ENCODE data around the gene MAPKAPK5.
A peak's percentile ranks its signal among the peaks of the same experiment; 100 is the strongest.
"Not testable (repeated sequence)": the region's sequence is repeated elsewhere in the genome, so short reads cannot be mapped to it uniquely, and the experiment has no call there.

The MAPKAPK5 gene

DNA sequence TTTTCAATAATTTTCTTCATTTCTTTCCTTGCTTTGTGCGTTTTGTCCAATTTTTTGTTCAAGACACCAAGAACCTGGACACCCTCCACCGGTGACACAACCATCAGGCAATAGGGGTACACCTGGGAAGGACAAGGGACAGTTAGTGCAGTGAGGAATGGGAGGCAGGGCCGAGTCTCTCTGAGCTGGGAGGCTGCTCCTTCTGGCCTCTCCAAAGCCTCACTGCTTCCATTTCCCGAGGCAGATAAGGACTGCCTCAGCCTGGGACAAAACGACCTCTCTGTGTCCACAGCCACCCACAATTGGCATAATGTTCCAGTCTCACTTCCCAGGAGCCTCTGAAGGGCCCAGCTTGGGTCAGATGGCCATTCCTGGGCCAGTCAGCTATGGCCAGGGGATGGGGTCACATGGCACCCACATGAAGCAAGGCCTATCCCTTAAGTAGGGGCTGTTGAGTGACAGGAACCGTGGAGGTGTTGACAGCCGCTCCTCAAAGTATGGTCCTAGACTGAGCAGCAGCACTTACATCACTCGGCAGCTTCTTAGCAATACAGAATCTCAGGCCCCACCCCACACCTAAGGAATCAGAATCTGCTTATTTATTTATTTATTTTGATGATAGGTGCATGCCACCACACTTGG, 13.6 kb upstream of the MAPKAPK5 start:
- DNase-seq: no peak

DNA sequence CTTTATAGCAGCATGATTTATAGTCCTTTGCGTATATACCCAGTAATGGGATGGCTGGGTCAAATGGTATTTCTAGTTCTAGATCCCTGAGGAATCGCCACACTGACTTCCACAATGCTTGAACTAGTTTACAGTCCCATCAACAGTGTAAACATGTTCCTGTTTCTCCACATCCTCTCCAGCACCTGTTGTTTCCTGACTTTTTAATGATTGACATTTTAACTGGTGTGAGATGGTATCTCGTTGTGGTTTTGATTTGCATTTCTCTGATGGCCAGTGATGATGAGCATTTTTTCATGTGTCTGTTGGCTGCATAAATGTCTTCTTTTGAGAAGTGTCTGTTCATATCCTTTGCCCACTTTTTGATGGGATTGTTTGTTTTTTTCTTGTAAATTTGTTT, 12.4 kb upstream of the MAPKAPK5 start:
- DNase-seq: not testable (repeated sequence)

DNA sequence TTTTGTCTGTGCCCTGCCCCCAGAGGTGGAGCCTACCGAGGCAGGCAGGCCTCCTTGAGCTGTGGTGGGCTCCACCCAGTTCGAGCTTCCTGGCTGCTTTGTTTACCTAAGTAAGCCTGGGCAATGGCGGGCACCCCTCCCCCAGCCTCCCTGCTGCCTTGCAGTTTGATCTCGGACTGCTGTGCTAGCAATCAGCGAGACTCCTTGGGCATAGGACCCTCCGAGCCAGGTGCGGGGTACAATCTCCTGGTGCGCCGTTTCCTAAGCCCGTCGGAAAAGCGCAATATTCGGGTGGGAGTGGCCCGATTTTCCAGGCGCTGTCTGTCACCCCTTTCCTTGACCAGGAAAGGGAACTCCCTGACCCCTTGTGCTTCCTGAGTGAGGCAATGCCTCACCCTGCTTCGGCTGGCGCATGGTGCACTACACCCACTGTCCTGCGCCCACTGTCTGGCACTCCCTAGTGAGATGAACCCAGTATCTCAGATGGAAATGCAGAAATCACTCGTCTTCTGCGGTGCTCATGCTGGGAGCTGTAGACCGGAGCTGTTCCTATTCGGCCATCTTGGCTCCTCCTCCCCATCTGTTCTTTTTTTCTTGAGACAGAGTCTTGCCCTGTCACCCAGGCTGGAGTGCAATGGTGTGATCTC, 7.2 kb upstream of the MAPKAPK5 start:
- DNase-seq: peak; percentile 32

DNA sequence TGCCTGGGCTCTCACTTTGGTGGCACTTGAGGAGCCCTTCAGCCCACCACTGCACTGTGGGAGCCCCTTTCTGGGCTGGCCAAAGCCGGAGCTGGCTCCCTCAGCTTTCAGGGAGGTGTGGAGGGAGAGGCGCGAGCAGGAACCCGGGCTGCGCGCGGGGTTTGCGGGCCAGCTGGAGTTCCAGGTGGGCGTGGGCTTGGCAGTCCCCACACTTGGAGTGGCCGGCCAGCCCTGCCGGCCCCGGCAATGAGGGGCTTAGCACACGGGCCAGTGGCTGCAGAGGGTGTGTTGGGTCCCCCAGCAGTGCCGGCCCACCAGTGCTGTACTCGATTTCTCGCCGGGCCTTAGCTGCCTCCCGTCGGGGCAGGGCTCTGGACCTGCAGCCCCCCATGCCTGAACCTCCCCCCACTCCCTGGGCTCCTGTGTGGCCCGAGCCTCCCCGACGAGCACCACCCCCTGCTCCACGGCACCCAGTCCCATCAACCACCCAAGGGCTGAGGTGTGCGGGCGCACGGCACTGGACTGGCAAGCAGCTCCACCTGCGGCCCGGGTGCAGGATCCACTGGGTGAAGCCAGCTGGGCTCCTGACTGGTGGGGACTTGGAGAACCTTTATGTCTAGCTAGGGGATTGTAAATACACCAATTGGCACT, 6.4 kb upstream of the MAPKAPK5 start:
- not testable (repeated sequence) for DNase-seq

DNA sequence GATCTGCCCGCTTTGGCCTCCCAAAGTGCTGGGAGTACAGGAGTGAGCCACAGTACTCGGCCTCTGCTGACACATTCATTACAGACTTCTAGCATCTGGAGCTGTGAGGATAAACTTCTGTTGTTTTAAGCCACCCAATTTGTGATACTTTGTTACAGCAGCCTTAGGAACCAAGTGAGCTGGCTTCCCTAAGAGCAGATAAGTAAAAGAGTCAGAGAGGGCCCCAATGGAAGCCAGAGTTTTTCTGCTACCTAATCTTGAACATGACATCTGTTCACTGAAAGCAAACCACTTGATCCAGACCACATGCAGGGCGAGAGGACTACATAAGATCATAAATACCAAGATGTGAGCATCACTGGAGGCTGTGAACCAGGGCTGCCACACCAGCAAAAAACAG, 3.7 kb upstream of the MAPKAPK5 start:
- DNase-seq: no peak

DNA sequence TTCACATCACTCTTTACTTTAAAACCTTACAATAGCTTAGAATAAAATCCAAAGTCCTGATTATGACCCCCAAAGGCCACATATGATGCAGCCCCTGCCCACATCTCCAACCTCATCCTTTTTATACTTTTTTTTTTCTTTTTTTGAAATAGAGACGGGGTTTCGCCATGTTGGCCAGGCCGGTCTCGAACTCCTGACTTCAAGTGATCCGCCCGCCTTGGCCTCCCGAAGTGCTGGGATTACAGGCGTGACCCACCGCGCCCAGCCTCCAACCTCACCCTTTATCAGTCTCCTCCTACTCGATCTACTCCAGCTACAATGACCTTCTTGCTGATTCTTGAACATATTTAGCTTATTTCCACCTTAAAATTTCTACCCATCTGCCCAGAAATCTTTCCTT, 1.2 kb upstream of the MAPKAPK5 start:
- DNase-seq: no peak

DNA sequence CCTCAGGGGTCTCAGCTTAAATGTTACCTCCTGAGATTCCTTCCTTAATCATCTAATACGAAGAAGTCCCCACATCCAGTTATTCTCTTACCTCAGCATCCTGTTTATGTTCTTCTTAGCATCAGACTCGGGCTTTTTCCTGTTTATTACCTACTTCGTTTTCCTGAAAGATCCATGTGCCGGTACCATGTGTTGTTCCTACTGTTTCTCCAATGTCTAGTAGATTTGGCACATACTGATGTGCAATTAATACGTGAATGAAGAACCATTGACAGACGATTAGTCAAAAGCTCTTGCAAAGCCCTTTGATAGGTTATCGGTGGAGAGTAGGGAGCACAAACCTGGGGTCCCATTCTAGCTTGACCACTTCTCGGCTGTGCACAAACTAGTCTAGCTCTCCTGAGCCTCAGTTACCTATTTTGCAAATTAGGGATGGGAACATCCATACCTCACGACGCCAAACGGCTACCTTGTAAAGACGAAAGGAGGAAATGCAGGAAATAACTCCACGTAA, 735 bp upstream of the MAPKAPK5 start:
- DNase-seq: no peak

DNA sequence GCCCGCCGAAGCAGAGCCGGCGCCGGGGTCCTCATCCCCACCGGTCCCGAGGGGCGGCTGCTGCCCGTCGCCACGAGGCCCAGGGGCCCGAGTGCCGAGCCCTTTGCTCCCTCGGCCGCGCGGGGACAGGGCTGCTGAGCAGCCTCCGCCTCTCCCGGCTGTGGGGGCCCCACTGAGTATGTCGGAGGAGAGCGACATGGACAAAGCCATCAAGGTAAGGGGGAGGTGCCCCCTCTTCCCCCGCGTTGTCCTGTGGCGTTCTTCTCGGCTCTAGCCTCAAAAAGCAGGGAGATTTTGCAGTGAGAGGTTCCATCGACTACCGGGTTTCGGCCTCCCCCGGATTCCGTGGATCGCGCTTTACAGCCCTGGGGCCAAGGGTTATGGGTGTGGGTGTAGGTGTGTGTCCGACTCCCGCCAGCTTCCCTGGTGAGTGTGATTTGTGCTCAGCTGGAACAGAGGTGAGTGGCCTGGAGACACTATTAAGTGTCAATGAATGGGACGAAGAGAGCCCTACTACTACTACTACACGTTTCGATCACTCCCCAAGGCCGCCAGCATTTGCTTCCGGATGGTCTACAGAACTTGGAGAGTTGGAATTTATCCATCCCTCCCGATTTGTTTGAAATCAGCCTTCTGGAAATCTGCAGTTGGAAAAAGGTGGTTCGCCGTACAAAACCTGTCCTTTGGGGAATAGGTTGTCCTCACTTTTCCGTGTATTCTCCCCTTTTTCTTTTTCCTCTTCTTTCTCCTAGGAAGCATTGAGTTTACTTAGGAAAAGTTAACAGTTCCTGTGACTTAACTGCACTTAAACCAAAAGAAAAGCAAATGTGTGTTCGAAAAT, 748 bp downstream of the MAPKAPK5 start:
- peak; percentile 43 for DNase-seq

DNA sequence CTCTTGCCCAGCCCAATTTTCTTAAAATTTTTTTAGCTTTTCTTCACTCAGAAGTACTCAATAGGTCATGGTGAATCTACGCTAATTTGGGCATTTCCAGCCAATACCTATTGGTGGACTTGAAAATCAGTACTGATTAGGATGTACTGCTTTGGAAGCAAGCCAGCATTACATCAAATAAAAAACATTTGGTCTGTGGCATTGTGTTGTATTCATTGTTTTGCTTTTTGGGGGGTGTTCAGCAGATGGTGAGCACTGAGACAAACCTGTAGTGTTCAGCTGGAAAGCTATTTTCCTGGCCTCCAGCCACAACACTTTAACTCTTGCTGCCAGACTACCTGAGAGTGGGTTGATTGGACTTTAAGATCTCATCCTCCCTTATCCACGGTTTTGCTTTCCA, 4.0 kb downstream of the MAPKAPK5 start:
- no peak for DNase-seq

DNA sequence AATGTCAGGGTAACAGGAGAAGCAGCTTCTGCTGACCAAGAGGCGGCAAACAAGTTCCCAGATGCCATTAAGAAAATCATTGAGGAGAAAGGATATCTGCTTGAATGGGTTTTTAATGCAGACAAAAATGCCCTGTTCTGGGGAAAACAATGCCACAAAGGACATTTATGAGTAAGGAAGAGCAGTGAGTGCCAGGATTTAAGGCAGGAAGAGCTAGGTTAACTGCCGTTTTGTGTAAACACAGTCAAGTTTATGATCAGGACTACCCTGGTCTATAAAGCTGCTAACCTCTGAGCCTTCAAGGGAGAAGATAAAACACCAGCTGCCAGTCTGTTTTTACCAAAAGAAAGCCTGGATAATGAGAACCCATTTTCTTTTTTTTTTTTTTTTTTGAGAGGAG, 8.5 kb downstream of the MAPKAPK5 start:
- no peak for DNase-seq

DNA sequence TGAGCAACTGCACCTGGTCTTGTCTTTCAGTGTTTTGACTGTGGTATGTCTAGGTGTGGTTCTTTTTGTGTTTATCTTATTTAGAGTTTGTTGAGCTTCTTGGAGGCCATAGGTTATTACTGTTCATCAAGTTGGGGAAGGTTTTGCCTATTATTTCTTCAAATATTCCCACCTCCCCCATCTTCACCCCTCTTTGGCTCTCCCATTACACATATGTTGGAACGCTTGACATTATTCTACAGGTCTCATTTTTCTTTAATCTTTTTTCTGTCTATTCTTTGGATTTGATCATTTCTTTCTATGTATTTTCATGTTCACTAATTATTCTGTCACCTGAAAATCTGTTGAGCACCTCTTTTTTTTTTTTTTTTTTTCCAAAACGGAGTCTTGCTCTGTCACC, 16.2 kb downstream of the MAPKAPK5 start:
- no peak for DNase-seq

DNA sequence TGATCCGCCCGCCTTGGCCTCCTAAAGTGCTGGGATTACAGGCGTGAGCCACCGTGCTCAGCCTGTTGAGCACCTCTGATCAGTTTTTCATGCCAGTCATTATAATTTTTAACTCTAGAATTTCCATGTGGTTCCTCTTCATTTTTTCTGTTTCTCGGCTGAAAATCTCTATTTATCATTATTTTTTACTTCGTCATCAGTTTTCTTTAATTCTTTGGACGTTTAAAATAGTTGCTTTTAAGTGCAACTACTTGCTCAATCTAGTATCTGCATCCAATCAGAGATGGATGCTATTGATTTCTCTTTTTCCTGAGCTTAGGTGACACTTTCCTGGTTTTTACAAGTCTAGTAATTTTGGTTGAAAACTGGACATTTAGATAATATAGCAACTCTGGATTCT, 16.8 kb downstream of the MAPKAPK5 start:
- no peak for DNase-seq

DNA sequence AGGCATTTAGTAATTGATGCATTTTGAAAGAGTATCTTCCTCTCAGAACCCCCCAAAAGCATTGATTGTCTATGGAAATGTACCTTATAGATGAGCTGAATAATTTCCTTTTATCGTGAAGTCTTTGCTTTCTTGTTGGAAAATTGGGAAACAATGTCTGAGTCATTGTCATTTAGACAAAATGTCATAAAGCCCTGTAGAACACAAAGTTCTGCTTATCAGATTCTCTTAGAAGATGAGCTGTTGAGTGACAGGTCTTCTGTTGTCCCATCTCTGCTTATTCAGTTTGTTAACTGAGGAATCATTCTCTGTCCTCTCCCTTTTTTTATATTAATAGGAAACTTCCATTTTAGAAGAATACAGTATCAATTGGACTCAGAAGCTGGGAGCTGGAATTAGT, 22.9 kb downstream of the MAPKAPK5 start:
- DNase-seq: no peak

DNA sequence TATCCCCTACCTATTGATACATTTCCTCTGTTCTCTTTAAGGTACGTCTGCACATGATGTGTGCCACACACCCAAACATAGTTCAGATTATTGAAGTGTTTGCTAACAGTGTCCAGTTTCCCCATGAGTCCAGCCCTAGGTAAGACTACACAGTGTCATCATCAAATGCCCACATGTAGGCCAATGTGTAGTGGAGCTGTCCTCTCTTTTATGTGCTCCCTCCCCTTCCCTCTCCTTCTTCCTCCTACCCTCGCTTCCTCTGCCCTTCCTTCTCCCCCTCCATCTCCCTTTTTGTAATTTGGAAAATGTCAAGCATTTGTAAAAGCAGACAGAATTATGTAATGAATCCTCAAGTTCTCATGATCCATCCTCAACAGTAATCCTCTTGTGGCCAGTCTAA, 25.5 kb downstream of the MAPKAPK5 start:
- DNase-seq: no peak

DNA sequence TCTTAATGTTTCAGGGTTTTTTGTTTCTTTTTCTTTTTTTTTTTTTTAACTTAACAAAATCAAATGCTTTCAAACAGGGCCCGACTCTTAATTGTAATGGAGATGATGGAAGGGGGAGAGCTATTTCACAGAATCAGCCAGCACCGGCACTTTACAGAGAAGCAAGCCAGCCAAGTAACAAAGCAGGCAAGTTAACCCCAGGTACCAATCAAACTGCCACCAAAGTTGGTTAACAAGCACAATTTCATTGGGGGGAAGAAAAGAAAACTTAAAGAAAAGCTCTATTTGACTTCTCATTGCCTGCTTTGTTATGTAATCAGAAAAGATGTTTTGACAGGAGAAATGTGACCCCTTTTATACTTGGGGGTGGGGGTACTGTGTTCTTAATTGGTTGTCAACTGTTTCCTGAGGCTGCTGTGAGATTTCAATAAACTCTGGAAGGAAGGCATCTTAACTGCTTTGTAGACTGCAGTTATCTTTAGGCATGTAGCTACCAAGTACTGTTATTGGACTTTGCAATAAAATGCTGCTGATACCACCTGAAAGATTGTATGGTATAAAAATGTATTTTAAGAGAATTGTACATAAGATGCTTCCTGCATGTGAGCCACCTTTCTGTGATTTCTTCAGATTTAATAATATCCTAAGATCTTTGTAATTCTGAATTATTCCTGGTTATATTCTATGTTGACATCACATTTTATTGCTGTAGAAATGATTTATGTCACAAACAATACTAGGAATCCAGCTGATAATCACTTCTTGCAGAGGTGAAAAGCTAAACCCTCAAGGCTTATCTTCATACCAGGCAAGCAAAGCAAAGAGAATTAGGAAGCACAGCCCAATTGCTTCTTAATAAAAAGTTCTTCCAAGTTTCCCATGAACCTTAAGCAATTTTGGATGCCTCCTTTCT, 26.9 kb downstream of the MAPKAPK5 start:
- no peak for DNase-seq

DNA sequence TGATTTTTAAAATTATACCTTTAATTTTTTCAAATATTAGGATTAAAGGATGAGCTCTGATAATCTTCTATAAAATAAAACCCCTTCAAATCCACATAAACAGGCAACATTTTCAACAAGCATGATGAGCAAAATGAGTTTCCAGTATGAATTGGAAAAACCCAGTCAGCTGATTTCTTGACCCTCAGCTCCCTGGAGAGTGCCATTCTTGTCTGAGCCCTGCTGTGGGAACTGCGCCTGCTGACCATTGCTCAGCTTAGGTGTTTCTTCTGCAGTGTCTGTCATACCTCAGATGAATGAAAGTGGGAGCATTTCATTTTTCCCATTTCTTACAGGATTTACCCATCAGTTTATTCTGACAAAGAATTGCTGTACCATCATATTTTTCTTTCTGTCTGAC, 27.6 kb downstream of the MAPKAPK5 start:
- DNase-seq: no peak

DNA sequence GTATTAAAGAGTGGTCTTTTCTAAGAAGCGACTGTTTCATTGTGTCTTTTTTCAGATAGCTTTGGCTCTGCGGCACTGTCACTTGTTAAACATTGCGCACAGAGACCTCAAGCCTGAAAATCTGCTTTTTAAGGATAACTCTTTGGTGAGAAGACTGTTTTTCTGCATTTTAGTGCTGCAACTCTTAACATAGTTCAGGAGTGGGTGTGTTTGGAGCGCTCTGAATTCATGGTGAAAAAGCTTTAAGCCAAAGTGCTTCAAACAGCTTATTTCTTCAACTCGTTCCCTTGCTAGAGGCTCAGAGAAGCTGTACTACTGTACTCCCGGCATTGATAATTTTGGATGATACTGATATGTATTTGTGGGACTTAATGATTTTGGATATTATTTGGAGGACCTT, 28.2 kb downstream of the MAPKAPK5 start:
- DNase-seq: no peak

DNA sequence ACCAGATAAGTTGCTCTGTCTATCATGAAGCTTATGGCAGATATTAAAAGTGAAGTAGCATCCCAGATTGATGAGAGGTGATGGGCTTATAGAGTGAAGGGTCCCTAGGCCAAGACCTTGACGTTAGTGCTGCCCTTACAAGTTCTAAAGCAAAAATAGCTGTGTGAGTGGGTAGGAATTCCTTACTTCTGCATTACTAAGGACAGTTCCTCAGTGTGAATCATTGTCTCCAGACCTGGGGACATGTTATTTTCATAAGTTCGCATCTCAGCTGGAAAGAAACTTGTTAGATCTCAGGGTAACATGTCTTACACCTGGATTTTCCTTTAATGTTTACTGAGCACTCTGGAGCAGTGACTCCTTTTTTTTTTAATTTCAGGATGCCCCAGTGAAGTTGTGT, 28.7 kb downstream of the MAPKAPK5 start:
- DNase-seq: no peak

DNA sequence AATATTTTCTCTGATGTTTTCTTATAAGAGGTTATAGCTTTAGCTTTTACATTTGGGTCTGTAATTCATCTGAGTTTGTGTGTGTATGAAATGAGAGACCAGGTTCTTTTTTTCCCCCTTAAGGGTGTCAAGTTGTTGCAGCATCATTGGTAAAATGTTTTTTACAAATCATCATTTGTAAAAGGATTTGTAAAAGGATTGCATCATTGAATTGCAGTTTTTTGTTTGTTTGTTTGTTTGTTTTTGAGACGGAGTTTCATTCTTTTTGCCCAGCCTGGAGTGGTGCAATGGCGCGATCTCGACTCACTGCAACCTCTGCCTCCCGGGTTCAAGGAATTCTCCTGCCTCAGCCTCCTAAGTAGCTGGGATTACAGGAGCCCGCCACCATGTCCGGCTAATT, 31.1 kb downstream of the MAPKAPK5 start:
- DNase-seq: no peak

DNA sequence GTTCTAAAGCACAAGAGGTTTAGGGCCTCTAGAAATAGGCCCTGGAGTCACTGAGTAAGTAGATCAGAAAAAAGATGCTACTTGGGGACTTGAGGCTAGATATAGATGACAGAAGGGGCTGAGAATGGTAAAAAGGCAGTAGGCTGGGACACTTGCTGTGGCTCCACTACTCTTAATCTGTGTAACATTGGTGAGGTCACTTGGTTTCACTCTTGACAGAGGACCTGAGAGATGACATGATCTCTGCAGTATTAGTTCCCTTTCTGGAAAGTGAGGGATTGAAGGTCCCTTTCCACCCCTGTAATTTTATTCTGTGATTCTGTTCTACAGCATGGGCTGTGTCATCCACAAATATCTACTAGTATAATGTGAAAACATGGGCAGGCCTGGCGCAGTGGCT, 39.7 kb downstream of the MAPKAPK5 start:
- no peak for DNase-seq

DNA sequence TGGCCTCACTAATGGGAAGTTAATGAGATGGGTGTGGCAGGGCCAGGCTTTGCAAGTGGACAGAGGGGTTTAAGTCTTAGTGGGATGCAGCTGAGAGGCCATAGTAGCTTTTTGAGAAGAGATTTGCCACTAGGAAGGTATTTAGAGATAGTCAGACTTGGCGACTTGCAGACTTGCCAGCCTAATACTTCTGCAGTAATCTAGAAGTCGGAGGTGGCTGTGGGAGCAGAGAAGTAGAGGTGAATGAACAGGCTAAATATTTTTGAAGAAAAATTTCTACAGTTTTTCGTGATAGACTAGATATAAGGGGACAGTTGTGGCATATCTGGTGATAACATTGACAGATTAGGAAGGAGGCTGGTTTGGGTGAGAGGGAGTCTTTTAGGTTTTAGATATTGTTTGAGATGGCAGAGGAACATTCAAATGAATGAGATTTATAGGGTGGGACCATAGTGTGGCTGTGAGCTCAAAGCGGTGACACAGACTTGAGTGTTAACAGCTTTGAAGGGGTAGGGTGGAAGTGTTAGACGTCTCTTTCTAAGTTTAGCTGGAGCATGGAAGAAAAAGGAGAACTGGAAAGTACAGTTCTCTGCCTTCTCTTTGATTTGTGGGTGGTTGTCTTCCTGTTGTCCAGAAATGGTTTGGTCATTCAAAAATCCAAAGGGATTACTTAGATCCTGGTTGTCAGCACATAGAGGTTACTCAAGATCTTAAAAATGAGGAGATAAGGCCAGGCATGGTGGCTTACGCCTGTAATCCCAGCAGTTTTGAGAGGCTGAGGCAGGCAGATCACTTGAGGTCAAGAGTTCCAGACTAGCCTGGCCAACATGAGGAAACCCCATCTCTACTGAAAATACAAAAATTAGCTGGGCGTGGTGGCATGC, 44.9 kb downstream of the MAPKAPK5 start:
- no peak for DNase-seq
